Measurements from ENCODE around the gene ZNF311.

Gene ZNF311

GRCh38 chr6:28979679-28980078, 25.4 kb downstream of the ZNF311 start:
- Histone ChIP-seq H3K27ac (ENCODE audit: low read length) (no peak overlapping the region), H3K4me2 (ENCODE audit: low read depth, low read length) (no peak overlapping the region), H2AFZ (ENCODE audit: low read length) (no peak overlapping the region), H3F3A (ENCODE audit: insufficient read depth, low read length) (peaks cover 16% of the 10 kb centered on the region), H3K79me2 (ENCODE audit: low read length) (no peaks in the 10 kb centered on the region), H3K9me3 (replicated peaks; ENCODE audit: insufficient read depth, low read length) (no peaks in the 10 kb centered on the region), H3K9me2 (replicated peaks; ENCODE audit: insufficient read depth, low read length) (no peaks in the 10 kb centered on the region), H3K27me3 (replicated peaks; ENCODE audit: insufficient read depth, low read length) (peaks cover 7% of the 10 kb centered on the region; the same call in 1 of the 2 replicates), H3K9ac (ENCODE audit: low read length) (no peak overlapping the region), H4K20me1 (ENCODE audit: insufficient read depth, low read length) (no peaks in the 10 kb centered on the region), H3K36me3 (replicated peaks; ENCODE audit: insufficient read depth, low read length) (no peaks in the 10 kb centered on the region), H3K4me1 (ENCODE audit: low read length) (no peaks in the 10 kb centered on the region), H3K4me3 (ENCODE audit: low read length) (no peak overlapping the region)
- TF ChIP-seq EZH2phosphoT487 (IDR thresholded peaks at IDR 0.05; ENCODE audit: low read length): no peak
- no peak for TF ChIP-seq CTCF (IDR thresholded peaks at IDR 0.05; ENCODE audit: low read length)
- TF ChIP-seq EZH2 (optimal IDR thresholded peaks at IDR 0.05; ENCODE audit: low read depth, low read length): no peak
- DNase-seq: no peak

- no peaks in the 10 kb centered on the region for H3K4me1 ChIP-seq (ENCODE audit: low read length)
- H3K9ac ChIP-seq (ENCODE audit: low read length): no peak overlapping the region
- no peaks in the 10 kb centered on the region for H3K9me3 ChIP-seq (replicated peaks; ENCODE audit: insufficient read depth, low read length)
- H3K27me3 ChIP-seq (replicated peaks; ENCODE audit: insufficient read depth, low read length): peaks cover 7% of the 10 kb centered on the region; the same call in 1 of the 2 replicates
- H3K4me2 ChIP-seq (ENCODE audit: low read depth, low read length): no peak overlapping the region
- peaks cover 16% of the 10 kb centered on the region for H3F3A ChIP-seq (ENCODE audit: insufficient read depth, low read length)
- H3K36me3 ChIP-seq (replicated peaks; ENCODE audit: insufficient read depth, low read length): no peaks in the 10 kb centered on the region
- H3K4me3 ChIP-seq (ENCODE audit: low read length): no peak overlapping the region
- H3K79me2 ChIP-seq (ENCODE audit: low read length): no peaks in the 10 kb centered on the region
- no peaks in the 10 kb centered on the region for H4K20me1 ChIP-seq (ENCODE audit: insufficient read depth, low read length)
- no peaks in the 10 kb centered on the region for H3K9me2 ChIP-seq (replicated peaks; ENCODE audit: insufficient read depth, low read length)
- no peak for DNase-seq
- no peak for TF ChIP-seq EZH2 (optimal IDR thresholded peaks at IDR 0.05; ENCODE audit: low read depth, low read length)
- H3K27ac ChIP-seq (ENCODE audit: low read length): no peak overlapping the region
- no peak overlapping the region for H2AFZ ChIP-seq (ENCODE audit: low read length)
These were observed 26.1 kb downstream of the ZNF311 start for GRCh38 chr6:28978959-28979561.

- Histone ChIP-seq H3K27ac (ENCODE audit: low read length) (no peak overlapping the region), H3K9me2 (replicated peaks; ENCODE audit: insufficient read depth, low read length) (no peaks in the 10 kb centered on the region), H3K4me1 (ENCODE audit: low read length) (no peaks in the 10 kb centered on the region), H3K4me2 (ENCODE audit: low read depth, low read length) (no peak overlapping the region), H3K9me3 (replicated peaks; ENCODE audit: insufficient read depth, low read length) (no peaks in the 10 kb centered on the region), H2AFZ (ENCODE audit: low read length) (no peak overlapping the region), H3K4me3 (ENCODE audit: low read length) (no peak overlapping the region), H3K79me2 (ENCODE audit: low read length) (no peaks in the 10 kb centered on the region), H3K36me3 (replicated peaks; ENCODE audit: insufficient read depth, low read length) (no peaks in the 10 kb centered on the region), H3K9ac (ENCODE audit: low read length) (no peak overlapping the region), H4K20me1 (ENCODE audit: insufficient read depth, low read length) (no peaks in the 10 kb centered on the region), H3K27me3 (replicated peaks; ENCODE audit: insufficient read depth, low read length) (peaks cover 7% of the 10 kb centered on the region; the same call in 1 of the 2 replicates), H3F3A (ENCODE audit: insufficient read depth, low read length) (peaks cover 16% of the 10 kb centered on the region)
- DNase-seq: no peak
- TF ChIP-seq EZH2phosphoT487 (IDR thresholded peaks at IDR 0.05; ENCODE audit: low read length) (no peak), CTCF (IDR thresholded peaks at IDR 0.05; ENCODE audit: low read length) (no peak), EZH2 (optimal IDR thresholded peaks at IDR 0.05; ENCODE audit: low read depth, low read length) (no peak)
These were observed 27.0 kb downstream of the ZNF311 start for GRCh38 chr6:28978133-28978491.
